GM23248 (cell line): Measurements from ENCODE around the gene MAPT. TPM values are rescaled to one million over a fixed set of nuclear protein-coding genes. Genes with fewer than 3 reads are reported as not detected.

ENCODE experiments used
- DNase-seq: peaks from one replicate; pipeline ENCODE4 v3.0.0-alpha.2; 2015
- H2AFZ ChIP-seq: fragments of 200-600 bp; sonication (generic); 2 replicates; pipeline ENCODE4 v1.6.1; 2016; ENCODE audit warnings: antibody characterized with exemption
- H3F3A ChIP-seq: fragments of 200-600 bp; sonication (generic); 2 replicates; pipeline ENCODE4 v1.6.1; 2016; ENCODE audit warnings: mild to moderate bottlenecking, antibody characterized with exemption, mixed run types; ENCODE audit not compliant: insufficient read depth
- H3K27ac ChIP-seq: fragments of 200-600 bp; sonication (generic); 2 replicates; pipeline ENCODE4 v1.5.1; 2016; ENCODE audit warnings: mild to moderate bottlenecking
- H3K27me3 ChIP-seq: fragments of 200-600 bp; sonication (generic); replicated peaks from 2 replicates; pipeline ENCODE4 v1.6.1; 2016; ENCODE audit warnings: mild to moderate bottlenecking; ENCODE audit not compliant: insufficient read depth
- H3K36me3 ChIP-seq: fragments of 200-600 bp; sonication (generic); 2 replicates; pipeline ENCODE4 v1.6.1; 2016; ENCODE audit warnings: low read depth, mild to moderate bottlenecking
- H3K4me1 ChIP-seq: fragments of 200-600 bp; sonication (generic); 2 replicates; pipeline ENCODE4 v1.6.1; 2016; ENCODE audit warnings: mild to moderate bottlenecking; ENCODE audit not compliant: insufficient read depth
- H3K4me2 ChIP-seq: fragments of 200-600 bp; sonication (generic); one replicate; pipeline ENCODE4 v1.6.1; 2016; ENCODE audit warnings: mild to moderate bottlenecking; ENCODE audit not compliant: unreplicated experiment
- H3K4me3 ChIP-seq: fragments of 200-600 bp; sonication (generic); 2 replicates; pipeline ENCODE4 v1.5.1; 2016; ENCODE audit warnings: mild to moderate bottlenecking
- H3K79me2 ChIP-seq: fragments of 200-600 bp; sonication (generic); 2 replicates; pipeline ENCODE4 v1.6.1; 2016; ENCODE audit warnings: mild to moderate bottlenecking; ENCODE audit not compliant: insufficient read depth
- H3K9ac ChIP-seq: fragments of 200-600 bp; sonication (generic); 2 replicates; pipeline ENCODE4 v1.6.1; 2016; ENCODE audit warnings: mild to moderate bottlenecking
- H3K9me2 ChIP-seq: fragments of 200-600 bp; sonication (generic); 2 replicates; pipeline ENCODE4 v1.6.1; 2016; ENCODE audit warnings: mixed run types, mild to moderate bottlenecking, moderate library complexity; ENCODE audit not compliant: insufficient read depth
- H3K9me3 ChIP-seq: fragments of 200-600 bp; sonication (generic); one replicate; pipeline ENCODE4 v1.6.1; 2017; ENCODE audit warnings: low read depth
- H4K20me1 ChIP-seq: fragments of 200-600 bp; sonication (generic); 2 replicates; pipeline ENCODE4 v1.6.0; 2016; ENCODE audit not compliant: insufficient read depth
- EZH2 ChIP-seq: fragments of 200-600 bp; sonication (generic); IDR thresholded peaks from 2 replicates; pipeline ENCODE4 v1.6.1; 2018; ENCODE audit warnings: antibody characterized with exemption, mild to moderate bottlenecking; ENCODE audit not compliant: insufficient read depth, poor library complexity, severe bottlenecking
- EZH2phosphoT487 ChIP-seq: fragments of 200-600 bp; sonication (generic); IDR thresholded peaks from 2 replicates; pipeline ENCODE4 v1.6.1; 2018; ENCODE audit warnings: antibody characterized with exemption, moderate library complexity, mild to moderate bottlenecking, low read depth; ENCODE audit not compliant: insufficient read depth
- WGBS, 2 experiments: methylation state at CpG; one replicate each; pipeline ENCODE4 v1.1.6; 2015 to 2017; ENCODE audit warnings: low lambda C conversion rate in 2 of 2, low coverage in 1 of 2; ENCODE audit errors: missing lambda C conversion rate in 2 of 2; 5-methylcytosine and 5-hydroxymethylcytosine counted together
- in situ Hi-C: fragments of 300-500 bp; cut with MboI; formaldehyde crosslinking; loops from 2 replicates; pipeline ENCODE4 v1.15.0; 2020
- polyA plus RNA-seq: library from polyadenylated mRNA; unstranded; fragments of >200 nt; fragmentation: Nextera tagmentation; extraction: Ambion mirVana; gene quantifications from 2 replicates; pipeline ENCODE4 v1.2.1, GENCODE V29; 2016
- total RNA-seq: library from RNA; depleted of rRNA; stranded (reverse); fragments of >200 nt; shearing (Covaris generic); gene quantifications from 2 replicates; pipeline ENCODE4 v1.2.3, GENCODE V29; 2014

The MAPT gene
- total and polyA plus RNA-seq, 2 experiments from 2014 or later = 0.06 TPM; not detected in 1

DNA sequence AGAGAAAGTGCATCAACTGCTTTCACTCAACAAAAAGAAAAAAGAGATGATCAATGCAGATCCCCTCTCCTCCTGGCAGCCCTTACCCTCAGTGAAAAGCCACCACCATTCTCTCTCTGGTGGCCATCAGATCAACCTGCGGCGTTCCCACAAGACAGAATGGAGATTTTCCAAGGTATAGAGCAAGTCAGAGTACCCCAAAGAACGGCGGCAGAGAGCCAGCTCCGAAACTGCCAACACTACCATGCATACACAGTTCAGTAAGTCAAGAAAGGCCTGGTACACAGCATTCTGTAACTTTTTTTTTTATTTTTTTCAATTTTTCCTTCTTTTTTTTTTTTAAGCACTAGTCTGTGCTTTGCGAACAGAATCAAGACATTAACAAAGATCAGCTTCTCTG lies 135.3 kb downstream of the MAPT start:
- Histone ChIP-seq H3K4me3 (no peak overlapping the region), H3K9ac (no peak overlapping the region), H3K27ac (no peak overlapping the region), H3F3A (peaks cover 9% of the 10 kb centered on the region; the same call in 1 of the 2 replicates), H3K9me2 (no peaks in the 10 kb centered on the region), H3K4me2 (no peak overlapping the region), H3K4me1 (no peaks in the 10 kb centered on the region), H3K9me3 (no peaks in the 10 kb centered on the region), H3K79me2 (no peaks in the 10 kb centered on the region), H3K27me3 (no peaks in the 10 kb centered on the region), H4K20me1 (no peaks in the 10 kb centered on the region), H3K36me3 (peaks cover 39% of the 10 kb centered on the region), H2AFZ (no peak overlapping the region)
- TF ChIP-seq EZH2 = no peak
- no peak for TF ChIP-seq EZH2phosphoT487
- DNase-seq = no peak
- in situ Hi-C loops = loop anchor here (10.0 kb wide), 1 partner anchor 185 kb away; no protein-coding TSS in a partner anchor
- WGBS, 2 experiments = 95 to 98% methylated on average over 6 of the region's 6 CpGs

DNA sequence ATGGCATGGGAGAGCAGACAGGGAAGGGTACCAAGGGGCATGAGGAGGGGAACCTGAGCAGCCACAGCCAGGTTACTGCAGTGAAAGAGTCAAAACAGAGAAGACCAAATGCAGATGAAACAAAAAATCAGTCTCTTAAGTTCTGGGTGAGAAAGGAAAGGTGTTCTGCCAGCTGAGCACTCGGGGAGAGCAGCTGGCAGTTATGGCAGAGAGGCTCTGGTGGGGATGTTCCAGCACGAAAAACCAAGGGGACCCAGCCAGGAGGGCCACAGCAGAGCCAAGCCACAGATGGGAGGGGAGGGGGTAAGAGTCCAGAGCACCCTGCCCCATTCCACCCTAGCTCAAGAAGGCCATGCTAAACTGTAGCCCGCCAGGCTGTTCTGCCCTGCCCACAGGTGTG lies 136.4 kb downstream of the MAPT start:
- DNase-seq = no peak
- Histone ChIP-seq H3K27me3 (no peaks in the 10 kb centered on the region), H3K27ac (no peak overlapping the region), H3K4me1 (no peaks in the 10 kb centered on the region), H3K79me2 (no peaks in the 10 kb centered on the region), H3K36me3 (peaks cover 48% of the 10 kb centered on the region), H2AFZ (no peak overlapping the region), H3F3A (peaks cover 9% of the 10 kb centered on the region; the same call in 1 of the 2 replicates), H3K9me2 (no peaks in the 10 kb centered on the region), H3K4me2 (no peak overlapping the region), H4K20me1 (no peaks in the 10 kb centered on the region), H3K9me3 (no peaks in the 10 kb centered on the region), H3K4me3 (no peak overlapping the region), H3K9ac (no peak overlapping the region)
- TF ChIP-seq EZH2phosphoT487 (no peak), EZH2 (no peak)
- 30 to 33% methylated on average over 3 of the region's 3 CpGs for WGBS, 2 experiments
- in situ Hi-C loops = loop anchor here (10.0 kb wide), 1 partner anchor 184 kb away; no protein-coding TSS in a partner anchor

DNA sequence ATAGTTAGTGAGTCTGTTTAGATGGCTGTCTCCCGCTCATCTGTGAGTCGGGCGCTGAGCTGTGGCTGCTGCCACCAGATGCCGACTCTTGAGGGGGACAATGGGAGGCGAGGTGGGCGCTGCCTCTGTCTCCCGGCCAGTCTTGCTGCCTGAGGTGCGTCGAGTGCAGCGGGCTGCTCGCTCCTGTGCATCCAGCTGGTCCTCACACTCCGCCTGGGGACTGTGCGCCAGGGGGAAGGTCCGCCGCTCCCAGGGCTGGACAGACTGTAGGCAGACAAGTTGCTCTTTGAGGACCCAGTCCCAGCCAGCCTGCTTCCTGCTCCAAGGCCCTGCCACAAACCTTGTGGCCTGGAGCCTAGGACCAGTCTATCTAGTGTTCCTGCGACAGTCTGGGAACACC lies 137.1 kb downstream of the MAPT start:
- Histone ChIP-seq H3K4me1 (no peaks in the 10 kb centered on the region), H2AFZ (no peak overlapping the region), H3F3A (peaks cover 9% of the 10 kb centered on the region; the same call in 1 of the 2 replicates), H3K36me3 (peaks cover 54% of the 10 kb centered on the region), H3K4me2 (no peak overlapping the region), H3K9ac (no peak overlapping the region), H4K20me1 (no peaks in the 10 kb centered on the region), H3K9me2 (no peaks in the 10 kb centered on the region), H3K79me2 (no peaks in the 10 kb centered on the region), H3K27me3 (no peaks in the 10 kb centered on the region), H3K27ac (no peak overlapping the region), H3K4me3 (no peak overlapping the region), H3K9me3 (no peaks in the 10 kb centered on the region)
- DNase-seq = no peak
- in situ Hi-C loops = loop anchor here (10.0 kb wide), 1 partner anchor 183 kb away; no protein-coding TSS in a partner anchor
- no peak for TF ChIP-seq EZH2
- no peak for TF ChIP-seq EZH2phosphoT487
- 92 to 99% methylated on average over 15 to 16 of the region's 16 CpGs for WGBS, 2 experiments

GRCh38 chr17:46031920-46032319 lies 137.6 kb downstream of the MAPT start:
- H3K36me3 ChIP-seq = peaks cover 57% of the 10 kb centered on the region
- WGBS, 2 experiments = 89% methylated on average over 6 to 8 of the region's 8 CpGs
- no peaks in the 10 kb centered on the region for H3K79me2 ChIP-seq
- no peak overlapping the region for H3K9ac ChIP-seq
- H4K20me1 ChIP-seq = no peaks in the 10 kb centered on the region
- no peak overlapping the region for H3K27ac ChIP-seq
- no peak overlapping the region for H3K4me2 ChIP-seq
- no peak for TF ChIP-seq EZH2phosphoT487
- no peak for TF ChIP-seq EZH2
- no peaks in the 10 kb centered on the region for H3K27me3 ChIP-seq
- no peaks in the 10 kb centered on the region for H3K9me2 ChIP-seq
- H3K9me3 ChIP-seq = no peaks in the 10 kb centered on the region
- peaks cover 9% of the 10 kb centered on the region; the same call in 1 of the 2 replicates for H3F3A ChIP-seq
- no peaks in the 10 kb centered on the region for H3K4me1 ChIP-seq
- DNase-seq = no peak
- no peak overlapping the region for H2AFZ ChIP-seq
- in situ Hi-C loops = loop anchor here (10.0 kb wide), 1 partner anchor 183 kb away; no protein-coding TSS in a partner anchor
- no peak overlapping the region for H3K4me3 ChIP-seq
